HG02885 (cell line): Measurements from ENCODE around the gene ZBTB22.
"Not testable (repeated sequence)": the region's sequence is repeated elsewhere in the genome, so short reads cannot be mapped to it uniquely, and the experiment has no call there.

Experiments used
- ATAC-seq: cut with Tn5 transposase; IDR thresholded peaks from one replicate; pipeline ENCODE4 v1.9.1; 2021; ENCODE audit warnings: mild to moderate bottlenecking; ENCODE audit not compliant: unreplicated experiment, poor library complexity

ZBTB22 gene, protein sequence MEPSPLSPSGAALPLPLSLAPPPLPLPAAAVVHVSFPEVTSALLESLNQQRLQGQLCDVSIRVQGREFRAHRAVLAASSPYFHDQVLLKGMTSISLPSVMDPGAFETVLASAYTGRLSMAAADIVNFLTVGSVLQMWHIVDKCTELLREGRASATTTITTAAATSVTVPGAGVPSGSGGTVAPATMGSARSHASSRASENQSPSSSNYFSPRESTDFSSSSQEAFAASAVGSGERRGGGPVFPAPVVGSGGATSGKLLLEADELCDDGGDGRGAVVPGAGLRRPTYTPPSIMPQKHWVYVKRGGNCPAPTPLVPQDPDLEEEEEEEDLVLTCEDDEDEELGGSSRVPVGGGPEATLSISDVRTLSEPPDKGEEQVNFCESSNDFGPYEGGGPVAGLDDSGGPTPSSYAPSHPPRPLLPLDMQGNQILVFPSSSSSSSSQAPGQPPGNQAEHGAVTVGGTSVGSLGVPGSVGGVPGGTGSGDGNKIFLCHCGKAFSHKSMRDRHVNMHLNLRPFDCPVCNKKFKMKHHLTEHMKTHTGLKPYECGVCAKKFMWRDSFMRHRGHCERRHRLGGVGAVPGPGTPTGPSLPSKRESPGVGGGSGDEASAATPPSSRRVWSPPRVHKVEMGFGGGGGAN

GRCh38 chr6:33317669-33318425 lies at the start of gene ZBTB22:
ZBTB22 (minus strand) TSS chr6:33317744; CDS start chr6:33316916, 828 bp downstream.
- peak; percentile 56 for ATAC-seq

- ATAC-seq: no peak
These were observed 49.6 kb upstream of the ZBTB22 start for GRCh38 chr6:33367009-33367714.

GRCh38 chr6:33365206-33365971 lies 47.8 kb upstream of the ZBTB22 start:
- not testable (repeated sequence) for ATAC-seq

- ATAC-seq: not testable (repeated sequence)
These were observed 47.1 kb upstream of the ZBTB22 start for GRCh38 chr6:33364475-33365205.

DNA sequence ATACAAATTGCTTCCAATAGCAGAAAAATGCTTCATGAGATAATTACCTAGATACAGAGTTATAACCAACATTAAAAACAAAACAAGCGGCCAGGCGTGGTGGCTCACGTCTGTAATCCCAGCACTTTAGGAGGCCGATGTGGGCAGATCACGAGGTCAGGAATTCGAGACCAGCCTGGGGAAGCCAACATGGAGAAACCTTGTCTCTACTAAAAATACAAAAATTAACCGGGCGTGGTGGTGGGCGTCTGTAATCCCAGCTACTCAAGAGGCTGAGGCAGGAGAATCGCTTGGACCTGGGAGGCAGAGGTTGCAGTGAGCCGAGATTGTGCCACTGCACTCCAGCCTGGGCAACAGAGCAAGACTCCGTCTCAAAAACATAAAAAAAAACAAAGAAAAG lies 45.9 kb upstream of the ZBTB22 start:
- ATAC-seq: not testable (repeated sequence)

DNA sequence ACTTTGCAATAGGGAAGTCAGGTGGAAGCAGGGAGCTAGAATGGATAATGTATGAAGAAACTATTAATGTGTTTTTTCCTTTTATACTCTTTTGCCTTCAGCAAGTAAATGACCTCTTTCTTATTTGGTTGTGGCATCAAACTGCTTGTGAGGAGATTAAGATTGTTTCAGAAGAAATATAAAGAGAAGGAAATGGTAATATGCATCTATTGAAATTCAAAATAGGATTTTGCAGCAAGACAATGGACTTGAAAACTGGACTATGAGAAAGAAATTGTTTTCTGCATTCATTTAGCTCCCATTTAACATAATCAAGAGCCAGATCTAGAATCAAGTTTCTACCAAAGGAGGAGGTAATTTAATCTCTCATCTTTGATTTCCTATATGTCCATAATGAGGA lies 41.8 kb upstream of the ZBTB22 start:
- ATAC-seq: no peak

DNA sequence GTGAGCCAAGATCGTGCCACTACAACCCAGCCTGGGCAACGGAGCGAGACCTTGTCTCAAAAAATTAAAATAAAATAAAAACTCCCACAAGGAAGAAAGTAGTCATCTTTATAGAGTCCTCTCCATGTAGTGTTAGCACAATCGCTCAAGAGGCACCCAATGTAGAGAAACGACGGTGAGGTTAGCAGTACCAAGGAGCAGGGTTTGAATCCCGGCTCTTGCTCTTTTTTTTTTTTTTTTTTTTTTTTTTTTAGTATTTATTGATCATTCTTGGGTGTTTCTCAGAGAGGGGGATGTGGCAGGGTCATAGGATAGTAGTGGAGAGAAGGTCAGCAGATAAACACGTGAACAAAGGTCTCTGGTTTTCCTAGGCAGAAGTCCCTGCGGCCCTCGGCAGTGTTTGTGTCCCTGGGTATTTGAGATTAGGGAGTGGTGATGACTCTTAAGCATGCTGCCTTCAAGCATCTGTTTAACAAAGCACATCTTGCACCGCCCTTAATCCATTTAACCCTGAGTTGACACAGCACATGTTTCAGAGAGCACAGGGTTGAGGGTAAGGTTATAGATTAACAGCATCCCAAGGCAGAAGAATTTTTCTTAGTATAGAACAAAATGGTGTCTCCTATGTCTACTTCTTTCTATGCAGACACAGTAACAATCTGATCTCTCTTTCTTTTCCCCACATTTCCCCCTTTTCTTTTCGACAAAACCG lies 39.8 kb upstream of the ZBTB22 start:
- not testable (repeated sequence) for ATAC-seq

GRCh38 chr6:33356295-33356694 lies 38.8 kb upstream of the ZBTB22 start:
- ATAC-seq: no peak

- not testable (repeated sequence) for ATAC-seq
These were observed 38.3 kb upstream of the ZBTB22 start for GRCh38 chr6:33355860-33356259.

DNA sequence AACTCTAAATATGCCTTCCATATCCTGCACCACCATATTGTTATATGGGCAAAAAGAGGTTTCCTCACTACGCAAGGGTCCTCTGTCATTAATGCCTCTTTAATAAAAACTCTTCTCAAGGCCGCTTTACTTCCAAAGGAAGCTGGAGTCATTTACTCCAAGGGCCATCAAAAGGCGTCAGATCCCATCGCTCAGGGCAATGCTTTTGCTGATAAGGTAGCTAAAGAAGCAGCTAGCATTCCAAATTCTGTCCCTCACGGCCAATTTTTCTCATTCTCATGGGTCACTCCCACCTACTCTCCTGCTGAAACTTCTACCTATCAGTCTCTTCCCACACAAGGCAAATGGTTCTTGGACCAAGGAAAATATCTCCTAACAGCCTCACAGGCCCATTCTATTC lies 30.3 kb upstream of the ZBTB22 start:
- no peak for ATAC-seq

DNA sequence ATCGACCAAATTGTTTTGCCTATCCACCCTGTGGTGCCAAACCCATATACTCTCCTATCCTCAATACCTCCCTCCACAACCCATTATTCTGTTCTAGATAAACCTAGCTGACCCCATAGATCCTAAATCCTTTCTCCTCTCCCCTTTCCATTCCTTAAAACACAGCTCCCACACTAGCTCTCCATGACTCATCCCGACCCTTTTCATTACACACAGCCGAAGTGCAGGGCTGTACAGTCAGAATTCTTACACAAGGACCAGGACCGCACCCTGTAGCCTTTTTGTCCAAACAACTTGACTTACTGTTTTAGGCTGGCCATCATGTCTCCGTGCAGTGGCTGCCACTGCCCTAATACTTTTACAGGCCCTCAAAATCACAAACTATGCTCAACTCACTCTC lies 29.4 kb upstream of the ZBTB22 start:
- ATAC-seq: not testable (repeated sequence)

DNA sequence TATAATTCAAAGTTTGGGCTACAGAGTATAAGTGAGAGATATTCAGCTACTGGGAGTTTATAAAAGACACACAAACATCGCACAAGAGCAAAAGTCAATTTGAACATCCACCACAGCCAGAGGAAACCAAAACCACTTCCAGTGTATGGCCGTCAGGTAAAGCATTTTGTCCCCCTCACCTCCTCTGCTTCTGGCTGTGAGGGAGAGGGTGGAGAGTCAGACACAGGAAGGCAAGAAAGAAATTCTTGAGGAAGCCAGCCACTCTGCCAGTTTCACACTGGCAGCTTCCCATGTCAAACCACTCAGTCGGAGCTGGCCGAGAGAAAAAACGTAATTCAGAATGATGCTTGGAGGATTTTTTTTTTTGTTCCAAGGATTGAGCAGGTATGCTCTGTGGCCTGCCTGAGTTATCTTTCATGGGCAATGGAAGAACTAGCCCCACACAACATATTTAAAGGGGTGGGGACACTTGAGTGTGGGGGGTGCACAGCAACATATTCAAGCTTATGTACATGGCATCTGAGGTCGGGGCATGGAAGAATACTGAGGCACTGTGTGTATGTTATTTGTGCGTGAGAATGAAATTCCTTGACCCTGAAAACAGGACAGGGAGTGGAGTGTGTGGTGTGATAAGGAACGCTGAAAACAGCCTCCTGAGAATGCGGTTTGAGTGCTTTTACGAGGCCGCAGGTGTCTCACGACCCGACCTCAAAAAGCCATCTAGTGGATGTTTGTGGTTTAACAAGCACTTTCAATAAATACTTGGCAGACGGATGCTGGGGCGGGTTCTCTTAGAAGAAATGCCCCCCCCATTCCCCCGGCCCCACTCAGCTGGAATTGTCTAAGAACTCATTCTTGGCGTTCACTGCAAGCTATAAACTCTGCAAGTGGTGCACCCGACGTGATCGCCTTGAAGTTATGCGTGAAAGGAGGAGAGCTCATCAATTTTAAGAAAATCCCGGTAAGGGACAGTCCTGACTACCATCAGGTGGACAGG lies 27.5 kb upstream of the ZBTB22 start:
- no peak for ATAC-seq

DNA sequence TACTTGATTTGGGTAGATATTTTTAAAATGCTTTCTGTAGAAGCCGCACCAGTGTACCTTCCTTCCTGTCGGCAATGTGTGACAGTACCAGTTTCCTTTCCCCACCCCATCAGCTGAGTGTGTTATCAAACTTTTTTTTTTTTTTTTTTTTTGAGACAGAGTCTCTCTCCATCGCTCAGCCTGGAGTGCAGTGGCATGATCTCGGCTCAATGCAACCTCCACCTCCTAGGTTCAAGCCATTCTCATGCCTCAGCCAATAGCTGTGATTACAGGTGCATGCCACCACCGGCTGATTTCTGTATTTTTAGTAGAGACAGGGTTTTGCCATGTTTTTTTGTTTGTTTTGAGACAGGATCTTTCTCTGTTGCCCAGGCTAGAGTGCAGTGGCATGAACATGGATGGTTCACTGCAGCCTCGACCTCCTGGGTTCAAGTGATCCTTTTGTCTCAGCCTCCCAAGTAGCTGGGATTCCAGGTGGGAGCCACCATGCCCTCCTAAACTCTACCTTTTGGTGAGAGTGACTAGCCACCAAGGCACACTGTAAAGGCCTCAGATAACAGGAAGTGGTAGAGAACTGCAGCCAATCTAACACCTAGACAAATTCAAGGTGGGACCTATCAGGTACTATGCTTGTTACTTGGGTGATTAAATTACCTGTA lies 26.5 kb upstream of the ZBTB22 start:
- ATAC-seq: peak; percentile 45

DNA sequence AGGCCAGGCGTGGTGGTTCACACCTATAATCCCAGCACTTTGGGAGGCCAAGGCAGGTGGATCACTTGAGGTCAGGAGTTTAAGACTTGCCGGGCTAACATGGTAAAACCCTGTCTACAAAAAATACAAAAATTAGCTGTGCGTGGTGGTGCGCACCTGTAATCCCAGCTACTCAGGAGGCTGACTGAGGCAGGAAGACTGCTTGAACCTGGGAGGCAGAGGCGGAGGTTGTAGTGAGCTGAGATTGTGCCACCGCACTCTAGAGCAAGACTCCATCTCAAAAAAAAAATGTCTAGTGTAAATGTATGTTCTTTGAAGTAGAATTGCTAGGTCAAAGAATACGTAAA lies 26.0 kb upstream of the ZBTB22 start:
- not testable (repeated sequence) for ATAC-seq

DNA sequence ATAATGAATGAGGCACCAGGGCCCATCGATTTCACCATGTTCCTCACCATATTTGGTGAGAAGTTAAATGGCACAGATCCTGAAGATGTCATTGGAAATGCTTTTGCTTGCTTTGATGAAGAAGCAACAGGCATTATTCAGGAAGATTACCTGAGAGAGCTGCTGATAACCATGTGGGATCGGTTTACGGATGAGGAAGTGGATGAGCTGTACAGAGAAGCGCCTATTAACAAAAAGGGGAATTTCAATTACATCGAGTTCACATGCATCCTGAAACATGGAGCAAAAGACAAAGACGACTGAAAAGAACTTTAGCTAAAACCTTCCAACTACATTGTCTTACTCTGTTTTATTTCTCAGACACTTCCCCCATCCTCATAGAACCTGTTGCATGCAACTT lies 21.6 kb upstream of the ZBTB22 start:
- ATAC-seq: no peak

DNA sequence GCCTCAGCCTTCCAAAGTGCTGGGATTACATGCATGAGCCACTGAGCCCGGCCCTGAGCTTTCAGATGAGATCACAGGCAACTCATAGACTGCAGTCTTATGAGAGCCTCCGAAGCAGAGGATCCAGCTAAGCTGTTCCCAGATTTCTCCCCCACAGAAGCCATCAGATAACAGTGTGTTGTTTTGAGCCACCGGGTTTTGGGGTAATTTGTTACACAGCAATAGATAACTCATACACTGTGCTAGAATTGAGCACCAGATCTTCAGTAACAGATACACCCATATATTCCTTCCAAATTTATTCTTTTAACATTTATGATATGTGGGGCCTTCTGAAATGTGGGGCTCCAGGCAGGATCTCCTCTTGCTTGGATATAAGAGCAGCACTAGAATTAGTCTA lies 19.0 kb upstream of the ZBTB22 start:
- ATAC-seq: no peak

GRCh38 chr6:33335916-33336315 lies 18.4 kb upstream of the ZBTB22 start:
- ATAC-seq: no peak
